ENCODE results near the gene ATRAID.
"Not testable (repeated sequence)": the region's sequence is repeated elsewhere in the genome, so short reads cannot be mapped to it uniquely, and the experiment has no call there.

ATRAID gene

DNA sequence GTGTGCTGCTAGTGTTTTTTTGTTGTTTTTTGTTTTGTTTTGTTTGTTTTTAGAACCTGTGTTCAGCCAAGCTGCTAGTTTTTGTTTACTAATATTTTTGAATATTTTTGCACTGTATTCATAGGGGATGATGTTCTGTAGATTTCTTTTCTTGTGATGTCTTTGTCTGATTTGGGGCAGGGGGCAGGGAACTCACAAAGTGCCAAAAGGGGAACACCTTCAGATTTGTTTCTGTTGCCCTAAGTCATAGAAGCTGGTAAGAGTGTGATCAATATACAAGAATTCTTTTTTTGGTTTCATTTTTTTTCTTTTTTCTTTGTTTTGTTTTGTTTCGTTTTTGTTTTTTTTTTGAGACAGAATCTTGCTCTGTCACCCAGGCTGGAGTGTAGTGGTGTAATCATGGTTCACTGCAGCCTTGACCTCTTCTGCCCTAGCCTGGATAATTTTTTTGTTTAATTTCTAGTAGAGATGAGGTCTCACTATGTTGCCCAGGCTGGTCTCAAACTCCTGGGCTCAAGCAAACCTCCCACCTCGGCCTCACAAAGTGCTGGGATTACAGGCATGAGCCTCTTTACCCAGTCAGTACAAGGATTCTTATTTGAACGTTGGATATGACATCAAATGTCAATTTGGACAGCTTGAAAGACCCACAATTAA, 32.4 kb upstream of the ATRAID start:
- Histone ChIP-seq H3K27ac (ENCODE audit: low read length) (no peak overlapping the region), H3K36me3 (ENCODE audit: control insufficient read depth, low read depth, low read length) (no peaks in the 10 kb centered on the region), H3K4me1 (ENCODE audit: control insufficient read depth, low read depth, low read length) (no peaks in the 10 kb centered on the region), H3K27me3 (ENCODE audit: control insufficient read depth, insufficient read depth, low read length) (no peaks in the 10 kb centered on the region), H3K4me3 (ENCODE audit: low read length) (no peak overlapping the region), H3K9me3 (ENCODE audit: control insufficient read depth, low read depth, low read length) (no peaks in the 10 kb centered on the region), H3K9ac (ENCODE audit: low read length) (no peak overlapping the region)

DNA sequence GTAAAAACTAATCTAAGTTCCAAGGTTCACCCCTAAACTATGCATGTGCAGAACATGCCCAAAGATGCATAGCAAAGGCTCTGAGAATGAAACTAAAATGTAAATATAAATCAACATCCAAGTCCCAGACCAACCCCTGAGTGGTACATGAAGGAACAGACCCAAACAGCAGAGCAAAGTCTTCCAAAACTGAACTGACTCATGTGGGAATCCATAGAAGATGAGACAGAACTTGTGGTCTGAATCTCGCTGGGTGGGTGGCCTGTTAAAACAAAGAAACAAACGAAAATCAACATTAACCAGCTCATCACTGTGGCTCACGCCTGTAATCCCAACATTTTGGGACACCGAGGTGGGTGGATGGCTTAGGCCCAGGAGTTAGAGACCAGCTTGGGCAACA, 29.5 kb upstream of the ATRAID start:
- H3K4me1 ChIP-seq (ENCODE audit: control insufficient read depth, low read depth, low read length) = no peaks in the 10 kb centered on the region
- H3K4me3 ChIP-seq (ENCODE audit: low read length) = no peak overlapping the region
- H3K27ac ChIP-seq (ENCODE audit: low read length) = no peak overlapping the region
- no peaks in the 10 kb centered on the region for H3K9me3 ChIP-seq (ENCODE audit: control insufficient read depth, low read depth, low read length)
- H3K27me3 ChIP-seq (ENCODE audit: control insufficient read depth, insufficient read depth, low read length) = no peaks in the 10 kb centered on the region
- no peak overlapping the region for H3K9ac ChIP-seq (ENCODE audit: low read length)
- H3K36me3 ChIP-seq (ENCODE audit: control insufficient read depth, low read depth, low read length) = no peaks in the 10 kb centered on the region

GRCh38 chr2:27184115-27184514, 27.7 kb upstream of the ATRAID start:
- Histone ChIP-seq H3K27ac (ENCODE audit: low read length) (no peak overlapping the region), H3K4me3 (ENCODE audit: low read length) (no peak overlapping the region), H3K36me3 (ENCODE audit: control insufficient read depth, low read depth, low read length) (no peaks in the 10 kb centered on the region), H3K4me1 (ENCODE audit: control insufficient read depth, low read depth, low read length) (no peaks in the 10 kb centered on the region), H3K9ac (ENCODE audit: low read length) (no peak overlapping the region), H3K27me3 (ENCODE audit: control insufficient read depth, insufficient read depth, low read length) (no peaks in the 10 kb centered on the region), H3K9me3 (ENCODE audit: control insufficient read depth, low read depth, low read length) (no peaks in the 10 kb centered on the region)

DNA sequence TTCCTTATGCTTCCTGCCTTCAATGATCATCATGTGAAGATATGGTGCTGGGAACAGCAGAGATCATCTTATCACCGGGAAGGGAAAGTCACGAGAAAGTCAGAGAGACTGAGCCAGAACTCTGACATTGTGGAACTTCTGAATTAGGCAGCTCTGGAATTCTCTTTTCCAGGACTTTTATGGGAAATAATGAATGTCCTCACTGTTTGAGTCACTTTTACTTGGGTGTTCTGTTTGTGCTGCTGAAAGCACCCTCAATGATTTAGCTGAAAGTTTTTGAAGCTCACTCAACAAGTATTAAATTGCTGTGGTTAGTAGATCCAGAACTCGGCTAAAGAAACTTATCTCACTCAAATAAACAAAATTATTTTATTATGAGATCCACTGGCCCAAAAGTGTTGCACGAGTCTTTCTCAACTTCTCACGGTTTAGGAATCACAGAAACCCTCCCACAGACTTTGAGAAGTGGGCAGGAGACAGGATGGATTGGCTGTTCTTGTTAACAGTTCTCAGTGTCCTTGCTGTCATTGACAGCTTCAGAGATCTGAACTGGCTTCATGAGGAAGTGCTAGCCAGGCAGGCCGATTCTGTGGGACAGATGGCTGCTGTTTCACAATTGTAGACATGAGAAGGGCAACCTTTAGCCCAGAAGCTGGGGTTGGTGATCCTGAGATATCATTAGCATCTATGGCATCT, 26.4 kb upstream of the ATRAID start:
- Histone ChIP-seq H3K36me3 (ENCODE audit: control insufficient read depth, low read depth, low read length) (no peaks in the 10 kb centered on the region), H3K27me3 (ENCODE audit: control insufficient read depth, insufficient read depth, low read length) (no peaks in the 10 kb centered on the region), H3K9ac (ENCODE audit: low read length) (no peak overlapping the region), H3K9me3 (ENCODE audit: control insufficient read depth, low read depth, low read length) (no peaks in the 10 kb centered on the region), H3K4me3 (ENCODE audit: low read length) (no peak overlapping the region), H3K4me1 (ENCODE audit: control insufficient read depth, low read depth, low read length) (no peaks in the 10 kb centered on the region), H3K27ac (ENCODE audit: low read length) (no peak overlapping the region)

DNA sequence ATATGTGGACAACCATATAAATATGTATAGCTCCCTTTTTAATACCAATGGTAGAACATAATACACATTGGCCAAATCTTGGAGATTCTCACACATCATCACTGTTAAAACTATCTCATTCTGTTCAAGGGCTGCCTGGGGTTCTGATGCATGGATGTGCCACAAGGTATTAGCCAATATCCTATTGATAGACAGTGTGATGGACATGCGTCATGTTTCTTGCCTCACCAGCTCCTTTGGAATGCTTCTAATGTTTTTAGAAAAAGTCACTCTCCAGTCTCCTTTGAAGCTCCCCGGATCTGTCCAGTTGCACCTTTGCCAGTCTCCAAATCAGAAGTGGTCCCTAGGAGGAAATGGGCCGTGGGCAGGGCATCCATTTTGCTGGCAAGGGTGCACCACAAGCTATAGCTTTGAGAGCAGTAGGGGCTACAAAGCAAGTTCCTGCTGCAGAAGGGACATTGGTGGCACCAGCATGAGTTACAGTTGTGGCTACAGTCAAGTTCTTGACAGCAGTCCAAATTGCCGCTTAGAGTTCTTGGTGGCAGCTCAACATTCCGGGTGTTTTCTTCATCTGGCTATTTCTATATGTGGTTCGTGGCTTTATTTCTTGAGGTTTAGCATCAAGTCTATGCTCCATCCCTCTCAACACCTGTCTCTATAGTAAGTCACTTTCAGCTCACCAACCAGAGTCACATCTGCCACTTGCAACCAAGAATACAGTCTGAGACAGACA, 25.1 kb upstream of the ATRAID start:
- no peaks in the 10 kb centered on the region for H3K4me1 ChIP-seq (ENCODE audit: control insufficient read depth, low read depth, low read length)
- no peak overlapping the region for H3K4me3 ChIP-seq (ENCODE audit: low read length)
- no peak overlapping the region for H3K9ac ChIP-seq (ENCODE audit: low read length)
- no peak overlapping the region for H3K27ac ChIP-seq (ENCODE audit: low read length)
- no peaks in the 10 kb centered on the region for H3K36me3 ChIP-seq (ENCODE audit: control insufficient read depth, low read depth, low read length)
- H3K9me3 ChIP-seq (ENCODE audit: control insufficient read depth, low read depth, low read length) = no peaks in the 10 kb centered on the region
- H3K27me3 ChIP-seq (ENCODE audit: control insufficient read depth, insufficient read depth, low read length) = no peaks in the 10 kb centered on the region

GRCh38 chr2:27189989-27190388, 21.9 kb upstream of the ATRAID start:
- no peak overlapping the region for H3K4me3 ChIP-seq (ENCODE audit: low read length)
- H3K27me3 ChIP-seq (ENCODE audit: control insufficient read depth, insufficient read depth, low read length) = no peaks in the 10 kb centered on the region
- H3K9me3 ChIP-seq (ENCODE audit: control insufficient read depth, low read depth, low read length) = no peaks in the 10 kb centered on the region
- no peak overlapping the region for H3K9ac ChIP-seq (ENCODE audit: low read length)
- no peak overlapping the region for H3K27ac ChIP-seq (ENCODE audit: low read length)
- no peaks in the 10 kb centered on the region for H3K4me1 ChIP-seq (ENCODE audit: control insufficient read depth, low read depth, low read length)
- no peaks in the 10 kb centered on the region for H3K36me3 ChIP-seq (ENCODE audit: control insufficient read depth, low read depth, low read length)

- no peaks in the 10 kb centered on the region for H3K4me1 ChIP-seq (ENCODE audit: control insufficient read depth, low read depth, low read length)
- no peak overlapping the region for H3K4me3 ChIP-seq (ENCODE audit: low read length)
- H3K9ac ChIP-seq (ENCODE audit: low read length) = no peak overlapping the region
- no peaks in the 10 kb centered on the region for H3K9me3 ChIP-seq (ENCODE audit: control insufficient read depth, low read depth, low read length)
- no peaks in the 10 kb centered on the region for H3K27me3 ChIP-seq (ENCODE audit: control insufficient read depth, insufficient read depth, low read length)
- no peak overlapping the region for H3K27ac ChIP-seq (ENCODE audit: low read length)
- H3K36me3 ChIP-seq (ENCODE audit: control insufficient read depth, low read depth, low read length) = no peaks in the 10 kb centered on the region
Observed at GRCh38 chr2:27191070-27191829, 20.6 kb upstream of the ATRAID start.

DNA sequence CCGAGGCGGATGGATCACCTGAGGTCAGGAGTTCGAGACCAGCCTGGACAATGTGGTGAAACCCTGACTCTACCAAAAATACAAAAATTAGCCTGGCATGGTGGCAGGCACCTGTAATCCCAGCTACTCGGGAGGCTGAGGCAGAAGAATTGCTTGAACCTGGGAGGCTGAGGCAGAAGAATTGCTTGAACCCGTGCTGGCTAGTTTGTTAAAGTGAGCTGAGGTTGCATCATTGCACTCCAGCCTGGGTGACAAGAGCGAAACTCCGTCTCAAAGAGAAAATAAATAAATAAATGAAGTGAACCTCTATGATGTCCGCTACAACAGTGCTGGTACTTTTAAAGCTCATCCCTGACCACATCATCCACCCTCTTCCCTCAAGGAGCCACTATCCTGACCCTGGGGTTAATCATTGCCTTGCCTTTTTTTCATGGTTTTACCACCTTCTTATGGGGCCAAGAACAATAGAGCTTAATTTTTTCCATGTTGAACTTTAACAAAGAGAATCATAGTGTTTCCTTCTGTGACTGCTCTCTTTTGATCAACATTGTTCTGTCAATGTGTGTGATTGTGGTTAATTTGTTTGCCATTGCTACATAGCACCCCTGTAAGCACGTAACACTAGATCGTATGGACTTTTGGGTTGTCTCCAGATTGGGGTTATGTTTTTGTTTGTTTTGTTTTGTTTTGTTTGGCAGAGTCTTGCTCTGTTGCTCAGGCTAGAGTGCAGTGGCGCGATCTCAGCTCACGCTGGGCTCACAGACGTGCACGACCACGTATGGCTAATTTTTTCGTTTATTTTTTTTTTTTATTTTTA, 17.1 kb upstream of the ATRAID start:
- H3K27ac ChIP-seq (ENCODE audit: low read length) = no peak overlapping the region
- no peaks in the 10 kb centered on the region for H3K4me1 ChIP-seq (ENCODE audit: control insufficient read depth, low read depth, low read length)
- H3K4me3 ChIP-seq (ENCODE audit: low read length) = no peak overlapping the region
- no peaks in the 10 kb centered on the region for H3K9me3 ChIP-seq (ENCODE audit: control insufficient read depth, low read depth, low read length)
- no peak overlapping the region for H3K9ac ChIP-seq (ENCODE audit: low read length)
- H3K27me3 ChIP-seq (ENCODE audit: control insufficient read depth, insufficient read depth, low read length) = no peaks in the 10 kb centered on the region
- peaks cover 6% of the 10 kb centered on the region for H3K36me3 ChIP-seq (ENCODE audit: control insufficient read depth, low read depth, low read length)

GRCh38 chr2:27195799-27196198, 16.0 kb upstream of the ATRAID start:
- H3K4me1 ChIP-seq (ENCODE audit: control insufficient read depth, low read depth, low read length); H3K27me3 ChIP-seq (ENCODE audit: control insufficient read depth, insufficient read depth, low read length): not testable (repeated sequence)

GRCh38 chr2:27198068-27198467, 13.8 kb upstream of the ATRAID start:
- not testable (repeated sequence) for H3K4me3 ChIP-seq (ENCODE audit: low read length); H3K27me3 ChIP-seq (ENCODE audit: control insufficient read depth, insufficient read depth, low read length); H3K9ac ChIP-seq (ENCODE audit: low read length); H3K9me3 ChIP-seq (ENCODE audit: control insufficient read depth, low read depth, low read length); H3K27ac ChIP-seq (ENCODE audit: low read length); H3K4me1 ChIP-seq (ENCODE audit: control insufficient read depth, low read depth, low read length)
- H3K36me3 ChIP-seq (ENCODE audit: control insufficient read depth, low read depth, low read length) = peaks cover 35% of the 10 kb centered on the region

More at GRCh38 chr2:27195799-27196198, 16.0 kb upstream of the ATRAID start:
- not testable (repeated sequence) for H3K27ac ChIP-seq (ENCODE audit: low read length); H3K4me3 ChIP-seq (ENCODE audit: low read length); H3K9ac ChIP-seq (ENCODE audit: low read length); H3K9me3 ChIP-seq (ENCODE audit: control insufficient read depth, low read depth, low read length)
- H3K36me3 ChIP-seq (ENCODE audit: control insufficient read depth, low read depth, low read length) = peaks cover 15% of the 10 kb centered on the region

DNA sequence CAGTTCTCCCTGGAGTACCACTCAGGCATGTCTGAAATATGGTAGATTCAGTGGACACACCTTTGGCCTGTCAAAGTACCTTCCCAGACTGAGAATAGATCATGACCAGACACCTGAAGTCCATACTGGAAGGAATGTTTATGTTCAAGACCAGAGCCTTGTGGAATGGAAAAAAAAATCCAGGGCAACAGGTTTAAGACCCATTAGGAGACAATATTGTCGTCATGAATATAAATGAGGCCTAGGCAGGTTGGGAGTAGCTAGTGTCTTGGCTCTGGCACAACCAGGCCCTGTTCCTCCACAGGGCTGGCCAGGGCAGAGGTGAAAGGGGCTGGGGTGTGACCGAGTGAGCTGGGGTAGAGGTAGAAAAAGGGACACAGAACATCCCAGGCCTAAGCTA, 13.2 kb upstream of the ATRAID start:
- Histone ChIP-seq H3K27ac (ENCODE audit: low read length) (no peak overlapping the region), H3K4me1 (ENCODE audit: control insufficient read depth, low read depth, low read length) (no peaks in the 10 kb centered on the region), H3K36me3 (ENCODE audit: control insufficient read depth, low read depth, low read length) (peaks cover 41% of the 10 kb centered on the region), H3K27me3 (ENCODE audit: control insufficient read depth, insufficient read depth, low read length) (no peaks in the 10 kb centered on the region), H3K9me3 (ENCODE audit: control insufficient read depth, low read depth, low read length) (no peaks in the 10 kb centered on the region), H3K4me3 (ENCODE audit: low read length) (no peak overlapping the region), H3K9ac (ENCODE audit: low read length) (no peak overlapping the region)
